HepG2 (cell line): ENCODE results near the gene AOX1. TPM values are rescaled to one million over a fixed set of nuclear protein-coding genes. Genes with fewer than 3 reads are reported as not detected.

Experiments used
- ATAC-seq: fragments of 200-7000 bp; cut with Tn5 transposase; 3 replicates; pipeline ENCODE4 v1.9.1; 2020; ENCODE audit warnings: mild to moderate bottlenecking, moderate library complexity
- BruUV-seq: library from RNA; stranded (reverse); fragments of 400-500 nt; replicated peaks from 2 replicates; lab custom pipeline; 2021; lab: Mats Ljungman, UMichigan
- CTCF ChIA-PET: fragments of 300-600 bp; formaldehyde crosslinking; extraction: SDS; loops from one replicate; lab custom pipeline; 2021; ENCODE audit warnings: low total read pairs, inconsistent platforms, low intra/inter-chr PET ratio; lab: Yijun Ruan, JAX
- POLR2A ChIA-PET: fragments of 350-600 bp; sonication (Branson Sonifier 250); formaldehyde crosslinking; loops from one replicate; lab custom pipeline; 2020; ENCODE audit warnings: antibody characterized with exemption, inconsistent platforms; lab: Yijun Ruan, JAX
- DNase-seq: peaks from one replicate; pipeline ENCODE4 v3.0.0-alpha.2; 2015; ENCODE audit warnings: low spot score
- FAIRE-seq: peaks from 3 replicates; lab custom pipeline; 2011; peaks lifted over from hg19 to GRCh38; lab: Jason Lieb, UNC
- H2AFZ ChIP-seq: one replicate; pipeline ENCODE4 v1.6.1; 2011; ENCODE audit warnings: low read length, inconsistent platforms
- H3K27ac ChIP-seq: fragments of 300-600 bp; 3 replicates; pipeline ENCODE4 v1.8.0; 2011; ENCODE audit warnings: mixed run types, mild to moderate bottlenecking, mixed read lengths, low read length, inconsistent platforms; ENCODE audit not compliant: insufficient read depth; ENCODE audit errors: extremely low read length
- H3K27me3 ChIP-seq, 2 experiments: fragments of 200-600 bp in 1 of 2; 2 replicates in 1 of 2; 3 replicates in 1 of 2; pipeline versions ENCODE4 v1.6.0 to v1.8.0; 2011; ENCODE audit warnings: low read length in 2 of 2, mild to moderate bottlenecking in 2 of 2, moderate library complexity in 2 of 2, inconsistent platforms in 1 of 2; ENCODE audit not compliant: insufficient read depth in 2 of 2, control insufficient read depth in 1 of 2
- H3K36me3 ChIP-seq, 2 experiments: fragments of 200-600 bp in 1 of 2; replicated peaks in 1 of 2; 2 replicates in 1 of 2; 3 replicates in 1 of 2; pipeline versions ENCODE4 v1.5.1 to v1.8.0; 2011; ENCODE audit warnings: low read length in 2 of 2, inconsistent platforms in 1 of 2; ENCODE audit not compliant: insufficient read depth in 2 of 2, control insufficient read depth in 1 of 2
- H3K4me1 ChIP-seq: 2 replicates; pipeline ENCODE4 v1.5.1; 2012; ENCODE audit warnings: low read length, inconsistent platforms; ENCODE audit not compliant: insufficient read depth
- H3K4me2 ChIP-seq: 2 replicates; pipeline ENCODE4 v1.6.0; 2011; ENCODE audit warnings: low read depth, low read length, inconsistent platforms
- H3K4me3 ChIP-seq, 3 experiments: fragments of 200-600 bp in 1 of 3; sonication (generic), shearing (Covaris generic) in 1 of 3; replicated peaks in 1 of 3; 2 replicates each; pipeline ENCODE4 v1.5.1; 2011 to 2016; ENCODE audit warnings: low read length in 3 of 3, inconsistent platforms in 2 of 3, low read depth in 2 of 3, mild to moderate bottlenecking in 2 of 3, control low read depth in 1 of 3, mixed read lengths in 1 of 3; ENCODE audit not compliant: insufficient read depth in 1 of 3
- H3K79me2 ChIP-seq: one replicate; pipeline ENCODE4 v1.6.1; 2011; ENCODE audit warnings: low read length, inconsistent platforms; ENCODE audit not compliant: insufficient read depth
- H3K9ac ChIP-seq: 2 replicates; pipeline ENCODE4 v1.6.0; 2011; ENCODE audit warnings: mild to moderate bottlenecking, low read depth, low read length, inconsistent platforms; ENCODE audit not compliant: insufficient read depth
- H3K9me3 ChIP-seq: 2 replicates; pipeline ENCODE4 v1.5.1; 2012; ENCODE audit warnings: mild to moderate bottlenecking, low read length
- H4K20me1 ChIP-seq: 2 replicates; pipeline ENCODE4 v1.6.0; 2011; ENCODE audit warnings: inconsistent platforms, mild to moderate bottlenecking, low read length, moderate library complexity; ENCODE audit not compliant: insufficient read depth
- ATM ChIP-seq: fragments of 450-650 bp; IDR thresholded peaks from 2 replicates; pipeline ENCODE4 v1.7.1; 2017; ENCODE audit warnings: mild to moderate bottlenecking, borderline replicate concordance
- CAMTA2 ChIP-seq: sonication (generic); formaldehyde crosslinking; IDR thresholded peaks from 2 replicates; pipeline ENCODE4 v1.4.0; 2020; ENCODE audit warnings: mild to moderate bottlenecking, missing genetic modification reagents, borderline replicate concordance
- CHCHD3 ChIP-seq: sonication (generic); formaldehyde crosslinking; IDR thresholded peaks from 2 replicates; pipeline ENCODE4 v1.8.0; 2022; ENCODE audit warnings: mild to moderate bottlenecking, missing genetic modification reagents, moderate library complexity
- SIN3B ChIP-seq: fragments of 150-350 bp; IDR thresholded peaks from 2 replicates; pipeline ENCODE4 v1.6.1; 2014; ENCODE audit warnings: low read length
- TOE1 ChIP-seq: sonication (generic); formaldehyde crosslinking; IDR thresholded peaks from 2 replicates; pipeline ENCODE4 v1.4.0; 2020; ENCODE audit warnings: mild to moderate bottlenecking, missing genetic modification reagents
- YEATS4 ChIP-seq: sonication (generic); formaldehyde crosslinking; IDR thresholded peaks from 2 replicates; pipeline ENCODE4 v1.4.0; 2020; ENCODE audit warnings: missing genetic modification reagents, borderline replicate concordance
- ZBTB40 ChIP-seq, 2 experiments: fragments of 450-650 bp in 1 of 2; sonication (generic) in 1 of 2; formaldehyde crosslinking in 1 of 2; IDR thresholded peaks; 2 replicates each; pipeline versions ENCODE4 v1.6.1 to v1.8.0; 2016 to 2022; ENCODE audit warnings: antibody characterized with exemption in 1 of 2, mild to moderate bottlenecking in 1 of 2, missing genetic modification reagents in 1 of 2
- ZNF343 ChIP-seq: sonication (generic); formaldehyde crosslinking; IDR thresholded peaks from 2 replicates; pipeline ENCODE4 v1.4.0; 2020; ENCODE audit warnings: mild to moderate bottlenecking, missing genetic modification reagents
- ZNF564 ChIP-seq: sonication (generic); formaldehyde crosslinking; IDR thresholded peaks from 2 replicates; pipeline ENCODE4 v1.8.1; 2023; ENCODE audit warnings: mild to moderate bottlenecking, missing genetic modification reagents
- ZNF589 ChIP-seq: sonication (generic); formaldehyde crosslinking; conservative IDR thresholded peaks from 2 replicates; pipeline ENCODE4 v1.8.0; 2022; ENCODE audit warnings: mild to moderate bottlenecking, moderate library complexity, missing genetic modification reagents
- ZNF703 ChIP-seq: sonication (generic); formaldehyde crosslinking; IDR thresholded peaks from 2 replicates; pipeline ENCODE4 v1.5.1; 2020; ENCODE audit warnings: missing genetic modification reagents, mild to moderate bottlenecking, moderate library complexity, borderline replicate concordance
- WGBS: methylation state at CpG from one replicate; pipeline ENCODE4 v1.1.6; 2017; ENCODE audit warnings: low lambda C conversion rate; 5-methylcytosine and 5-hydroxymethylcytosine counted together
- in situ Hi-C: cut with HindIII; loops from 2 replicates; pipeline ENCODE4 v1.10.0; 2017; ENCODE audit warnings: low pct_unique_long_range_greater_than_20kb; ENCODE audit not compliant: extremely low pct_ligation_motif_present
- intact Hi-C: fragments of 100-400 bp; cut with micrococcal nuclease; formaldehyde crosslinking; loops from one replicate; pipeline ENCODE4 v1.10.0; 2022; ENCODE audit not compliant: unreplicated experiment
- polyA plus RNA-seq, 8 experiments: library from polyadenylated mRNA; depleted of rRNA in 3 of 8; stranded (reverse) in 7 of 8; unstranded in 1 of 8; fragments of >200 nt; fragmentation: Illumina TruSeq in 4 of 8; extraction: Trizol in 4 of 8; gene quantifications; 2 replicates each; pipeline versions ENCODE4 v1.2.1 to v1.2.3, GENCODE V29; 2011 to 2016; ENCODE audit warnings: low read depth in 4 of 8, missing spikeins in 1 of 8, mixed read lengths in 1 of 8; ENCODE audit not compliant: insufficient read depth in 1 of 8
- total RNA-seq, 5 experiments: library from RNA; depleted of rRNA; stranded (reverse); fragments of >200 nt; fragmentation: Illumina TruSeq; extraction: Trizol; gene quantifications; 2 replicates each; pipeline ENCODE4 v1.2.3, GENCODE V29; 2016; ENCODE audit warnings: low read depth in 1 of 5

AOX1 gene
- total and polyA plus RNA-seq, 2 of the 13 experiments (the other 11 are each of a cell fraction or from before 2014, with no cell fraction given), result 9.2 to 18.0 TPM

GRCh38 chr2:200585340-200585729 lies 479 bp upstream of the AOX1 start:
- ChIA-PET CTCF (interaction anchor here (0.6 to 2.1 kb wide), 2 partner anchors 117 to 611 kb away, joined by 3 to 7 read pairs; no protein-coding TSS in a partner anchor), POLR2A (interaction anchor here (0.6 to 4.6 kb wide), 23 partner anchors 10 to 304 kb away, joined by 3 to 73 read pairs (median 6); partner anchors contain the start of genes CLK1, KCTD18, NIF3L1 and PPIL3)
- peak overlapping the region; percentile 91 for H2AFZ ChIP-seq
- no peak for ATAC-seq
- TF ChIP-seq ZNF703 (CRISPR knock-in tag) (no peak), TOE1 (0 out of 2 replicates have a peak, but pooled peaks have one; percentile 11), CHCHD3 (no peak), ATM (no peak), YEATS4 (CRISPR knock-in tag) (no peak), ZNF564 (0 out of 2 replicates have a peak, but pooled peaks have one; percentile 34), ZNF343 (CRISPR knock-in tag) (no peak), CAMTA2 (CRISPR knock-in tag) (no peak), ZNF589 (0 out of 2 replicates have a peak, but pooled peaks have one; percentile 16), SIN3B (no peak), ZBTB40 (IDR thresholded peaks at IDR 0.05) (peak; percentile 94), ZBTB40 (CRISPR knock-in tag; IDR thresholded peaks at IDR 0.05) (no peak)
- peak overlapping the region; percentile 46 for H3K9ac ChIP-seq
- no TSS peak for BruUV-seq
- H3K4me1 ChIP-seq, result peaks cover 37% of the 10 kb centered on the region
- DNase-seq, result no peak
- intact Hi-C loops (loop anchor here (5.0 kb wide), 1 partner anchor 42 kb away; no protein-coding TSS in a partner anchor), in situ Hi-C loops (loop anchor here (5.0 kb wide), 1 partner anchor 72 kb away; no protein-coding TSS in a partner anchor)
- peak overlapping the region; percentile 97 for H3K4me2 ChIP-seq
- H3K36me3 ChIP-seq, result peaks cover 0 to 1% of the 10 kb centered on the region in 2 experiments; a peak in 1 of 5 replicates
- peak overlapping the region; percentile 39 for H3K27ac ChIP-seq
- no peaks in the 10 kb centered on the region for H4K20me1 ChIP-seq
- 13% methylated on average over 2 of the region's 2 CpGs for WGBS
- H3K79me2 ChIP-seq, result no peaks in the 10 kb centered on the region
- no peaks in the 10 kb centered on the region for H3K9me3 ChIP-seq
- H3K4me3 ChIP-seq, result peak overlapping the region; percentile 56 to 76 (median 57)
- no peaks in the 10 kb centered on the region; a peak in 1 of 5 replicates for H3K27me3 ChIP-seq
- FAIRE-seq, result no peak
